Measurements from ENCODE around the gene SHISA9.

DNA sequence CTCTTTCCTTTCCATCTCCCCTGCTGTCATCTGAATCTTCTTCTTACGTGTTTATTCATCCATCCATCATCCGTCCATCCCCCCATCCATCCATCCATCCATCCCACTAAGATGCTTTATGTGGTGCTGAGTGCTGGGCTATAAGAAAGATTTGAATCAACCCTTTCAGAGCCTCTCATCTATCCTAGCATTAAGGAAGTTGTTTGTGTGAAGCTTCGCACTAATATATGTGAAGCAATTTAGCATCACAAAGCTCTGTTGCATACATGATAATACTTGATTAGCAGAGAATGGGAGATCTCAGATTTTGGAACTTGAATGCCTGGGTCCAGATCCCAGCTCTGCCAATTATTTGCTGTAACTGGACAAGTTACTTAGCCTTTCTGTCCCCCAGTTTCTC lies 255.7 kb downstream of the SHISA9 start:
- TF ChIP-seq, protein P1, sequence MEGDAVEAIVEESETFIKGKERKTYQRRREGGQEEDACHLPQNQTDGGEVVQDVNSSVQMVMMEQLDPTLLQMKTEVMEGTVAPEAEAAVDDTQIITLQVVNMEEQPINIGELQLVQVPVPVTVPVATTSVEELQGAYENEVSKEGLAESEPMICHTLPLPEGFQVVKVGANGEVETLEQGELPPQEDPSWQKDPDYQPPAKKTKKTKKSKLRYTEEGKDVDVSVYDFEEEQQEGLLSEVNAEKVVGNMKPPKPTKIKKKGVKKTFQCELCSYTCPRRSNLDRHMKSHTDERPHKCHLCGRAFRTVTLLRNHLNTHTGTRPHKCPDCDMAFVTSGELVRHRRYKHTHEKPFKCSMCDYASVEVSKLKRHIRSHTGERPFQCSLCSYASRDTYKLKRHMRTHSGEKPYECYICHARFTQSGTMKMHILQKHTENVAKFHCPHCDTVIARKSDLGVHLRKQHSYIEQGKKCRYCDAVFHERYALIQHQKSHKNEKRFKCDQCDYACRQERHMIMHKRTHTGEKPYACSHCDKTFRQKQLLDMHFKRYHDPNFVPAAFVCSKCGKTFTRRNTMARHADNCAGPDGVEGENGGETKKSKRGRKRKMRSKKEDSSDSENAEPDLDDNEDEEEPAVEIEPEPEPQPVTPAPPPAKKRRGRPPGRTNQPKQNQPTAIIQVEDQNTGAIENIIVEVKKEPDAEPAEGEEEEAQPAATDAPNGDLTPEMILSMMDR (IDR thresholded peaks at IDR 0.05; ENCODE audit: low read length) = no peak
- TF ChIP-seq EZH2 (IDR thresholded peaks at IDR 0.05; ENCODE audit: borderline replicate concordance, low read length) = no peak

Data from OCI-LY1 (cell line).